A549 (cell line): ENCODE data around the gene AHNAK2.

Experiments used
- BHLHE40 ChIP-seq: IDR thresholded peaks from 2 replicates; pipeline ENCODE4 v1.6.1; 2012; ENCODE audit warnings: low read depth, low read length, inconsistent platforms
- CHD2 ChIP-seq: fragments of 150-350 bp; IDR thresholded peaks from 2 replicates; pipeline ENCODE4 v1.6.1; 2014; ENCODE audit warnings: low read length; ENCODE audit not compliant: partially characterized antibody
- ESRRA ChIP-seq: fragments of 150-350 bp; IDR thresholded peaks from 2 replicates; pipeline ENCODE4 v1.6.1; 2014; ENCODE audit warnings: mild to moderate bottlenecking, low read length, borderline replicate concordance
- KDM5A ChIP-seq: fragments of 200-600 bp; sonication (generic); IDR thresholded peaks from 2 replicates; pipeline ENCODE4 v1.6.1; 2016; ENCODE audit warnings: antibody characterized with exemption, mild to moderate bottlenecking
- POLR2A ChIP-seq: IDR thresholded peaks from 2 replicates; pipeline ENCODE4 v1.6.1; 2012; ENCODE audit warnings: mild to moderate bottlenecking, low read length
- REST ChIP-seq: fragments of 200-600 bp; sonication (generic); IDR thresholded peaks from 2 replicates; pipeline ENCODE4 v1.6.1; 2016; ENCODE audit warnings: antibody characterized with exemption, mild to moderate bottlenecking, moderate library complexity
- RFX5 ChIP-seq: fragments of 450-650 bp; IDR thresholded peaks from 2 replicates; pipeline ENCODE4 v1.7.1; 2014; ENCODE audit warnings: antibody characterized with exemption, mild to moderate bottlenecking, moderate library complexity
- USF2 ChIP-seq: fragments of 450-650 bp; IDR thresholded peaks from 2 replicates; pipeline ENCODE4 v1.6.1; 2014; ENCODE audit warnings: antibody characterized with exemption
- TF ChIP-seq, protein P1 (sequence below): fragments of >200 bp; sonication (Bioruptor Twin); formaldehyde crosslinking; IDR thresholded peaks from 3 replicates; pipeline ENCODE4 v1.5.1; 2016

- TF ChIP-seq REST (no peak), ESRRA (no peak), BHLHE40 (no peak), CHD2 (no peak), RFX5 (no peak), KDM5A (no peak), POLR2A (no peak), USF2 (no peak)
- TF ChIP-seq, protein P1, sequence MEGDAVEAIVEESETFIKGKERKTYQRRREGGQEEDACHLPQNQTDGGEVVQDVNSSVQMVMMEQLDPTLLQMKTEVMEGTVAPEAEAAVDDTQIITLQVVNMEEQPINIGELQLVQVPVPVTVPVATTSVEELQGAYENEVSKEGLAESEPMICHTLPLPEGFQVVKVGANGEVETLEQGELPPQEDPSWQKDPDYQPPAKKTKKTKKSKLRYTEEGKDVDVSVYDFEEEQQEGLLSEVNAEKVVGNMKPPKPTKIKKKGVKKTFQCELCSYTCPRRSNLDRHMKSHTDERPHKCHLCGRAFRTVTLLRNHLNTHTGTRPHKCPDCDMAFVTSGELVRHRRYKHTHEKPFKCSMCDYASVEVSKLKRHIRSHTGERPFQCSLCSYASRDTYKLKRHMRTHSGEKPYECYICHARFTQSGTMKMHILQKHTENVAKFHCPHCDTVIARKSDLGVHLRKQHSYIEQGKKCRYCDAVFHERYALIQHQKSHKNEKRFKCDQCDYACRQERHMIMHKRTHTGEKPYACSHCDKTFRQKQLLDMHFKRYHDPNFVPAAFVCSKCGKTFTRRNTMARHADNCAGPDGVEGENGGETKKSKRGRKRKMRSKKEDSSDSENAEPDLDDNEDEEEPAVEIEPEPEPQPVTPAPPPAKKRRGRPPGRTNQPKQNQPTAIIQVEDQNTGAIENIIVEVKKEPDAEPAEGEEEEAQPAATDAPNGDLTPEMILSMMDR: no peak
Measured at GRCh38 chr14:104999361-104999760, 21.2 kb upstream of the AHNAK2 start.
